HG03139 (cell line): Measurements from ENCODE around the gene PEX26.
"Not testable (repeated sequence)": the region's sequence is repeated elsewhere in the genome, so short reads cannot be mapped to it uniquely, and the experiment has no call there.

ENCODE experiments used
- ATAC-seq: cut with Tn5 transposase; IDR thresholded peaks from one replicate; pipeline ENCODE4 v1.9.1; 2021; ENCODE audit not compliant: unreplicated experiment

Gene PEX26

DNA sequence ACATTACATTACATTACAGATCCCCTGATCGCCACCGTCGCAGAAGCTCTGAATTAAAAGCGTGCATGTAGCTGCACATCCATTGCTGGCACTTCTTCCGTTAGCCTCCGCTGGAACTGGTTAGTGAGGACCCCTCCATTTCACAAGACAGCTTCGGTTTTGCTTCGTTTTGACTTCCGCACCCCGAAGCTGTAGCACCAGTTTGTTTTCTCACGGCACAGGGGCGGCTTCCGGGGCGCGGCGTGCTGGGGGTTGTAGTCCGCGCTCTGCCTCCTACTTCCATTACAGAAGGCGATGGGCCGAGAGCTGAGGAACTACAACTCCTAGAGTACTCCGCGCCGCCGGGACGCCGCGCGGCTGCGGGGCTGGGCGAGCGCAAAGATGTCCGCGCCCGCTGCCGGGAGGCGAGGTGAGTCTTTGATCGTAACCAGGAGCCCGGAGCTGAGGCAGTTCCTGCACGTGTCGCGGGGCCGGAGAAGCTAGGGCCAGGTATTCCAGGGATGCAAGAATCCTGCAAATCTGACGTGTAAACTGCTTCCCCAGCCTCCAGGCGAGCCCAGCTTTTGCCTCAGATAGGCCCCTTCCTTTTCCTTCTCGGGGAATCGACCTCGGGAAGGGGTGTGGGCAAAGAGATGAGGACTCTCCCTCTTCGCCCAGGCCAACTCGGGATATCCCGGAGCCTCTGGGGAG lies at the start of gene PEX26:
TSS of gene PEX26 (plus strand) at position 352 of the 690 bp plus-strand sequence. CDS start 387 bp downstream, outside the sequence.
- peak; percentile 88 for ATAC-seq

- no peak for ATAC-seq
These were observed 48.8 kb upstream of the PEX26 start for GRCh38 chr22:18028817-18029527.

GRCh38 chr22:18029686-18030267 lies 48.0 kb upstream of the PEX26 start:
- no peak for ATAC-seq

DNA sequence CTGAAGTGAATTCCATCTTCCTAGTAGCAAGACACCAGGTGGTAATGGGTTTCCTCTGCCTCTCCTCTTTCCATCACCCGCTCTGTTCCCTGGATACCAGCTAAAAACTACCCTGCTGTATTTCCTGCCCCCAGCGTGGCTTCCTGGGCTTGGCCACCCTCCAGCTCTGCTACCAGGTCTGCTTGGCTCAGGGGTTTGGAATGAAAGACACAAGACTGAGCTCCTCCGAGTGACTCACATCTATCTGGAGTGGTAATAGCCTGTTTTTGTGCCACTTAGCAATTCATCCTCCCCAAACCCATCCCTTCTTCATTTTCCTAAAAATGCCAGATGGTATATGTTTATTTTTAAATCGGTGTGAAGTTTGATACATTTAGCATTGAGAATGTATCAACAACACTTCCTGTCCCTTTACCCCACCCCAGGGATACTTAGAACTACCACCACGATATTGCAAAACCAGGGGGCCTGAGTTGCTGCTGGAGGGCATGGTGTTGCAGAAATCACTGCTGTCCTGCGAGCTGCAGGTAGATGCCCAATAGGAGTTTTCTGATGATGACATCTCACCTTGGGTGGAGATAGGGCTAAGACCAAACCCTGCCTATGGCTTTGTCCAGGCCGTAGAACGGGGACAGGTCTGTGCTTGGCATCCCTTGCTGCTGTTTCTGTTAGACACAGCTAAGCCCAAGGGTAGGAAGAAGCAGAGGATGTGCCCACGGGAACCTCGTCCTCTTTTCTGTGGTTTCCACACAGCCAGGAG lies 45.9 kb upstream of the PEX26 start:
- no peak for ATAC-seq

GRCh38 chr22:18032455-18033101 lies 45.2 kb upstream of the PEX26 start:
- no peak for ATAC-seq

GRCh38 chr22:18033204-18033998 lies 44.4 kb upstream of the PEX26 start:
- ATAC-seq: no peak

DNA sequence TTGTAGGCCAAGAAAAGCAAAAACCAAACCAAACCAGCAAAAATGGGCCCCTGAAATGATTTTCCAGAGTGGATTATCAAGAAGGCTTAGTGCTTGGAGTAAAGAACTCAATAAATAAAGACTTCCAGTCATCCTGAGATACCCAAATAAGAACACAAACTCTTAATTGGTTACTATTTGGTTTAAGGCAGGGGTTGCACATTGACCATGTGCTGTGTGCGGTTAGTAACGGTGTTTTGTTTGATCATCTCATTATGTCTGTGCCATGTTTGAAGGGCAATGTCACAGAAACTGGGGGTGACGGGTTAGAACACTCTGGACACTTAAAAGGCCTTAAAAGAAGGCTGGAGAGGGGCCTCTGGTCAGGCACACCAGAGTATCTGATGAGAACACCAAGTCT lies 43.7 kb upstream of the PEX26 start:
- ATAC-seq: no peak

GRCh38 chr22:18035751-18036150 lies 42.0 kb upstream of the PEX26 start:
- ATAC-seq: no peak

DNA sequence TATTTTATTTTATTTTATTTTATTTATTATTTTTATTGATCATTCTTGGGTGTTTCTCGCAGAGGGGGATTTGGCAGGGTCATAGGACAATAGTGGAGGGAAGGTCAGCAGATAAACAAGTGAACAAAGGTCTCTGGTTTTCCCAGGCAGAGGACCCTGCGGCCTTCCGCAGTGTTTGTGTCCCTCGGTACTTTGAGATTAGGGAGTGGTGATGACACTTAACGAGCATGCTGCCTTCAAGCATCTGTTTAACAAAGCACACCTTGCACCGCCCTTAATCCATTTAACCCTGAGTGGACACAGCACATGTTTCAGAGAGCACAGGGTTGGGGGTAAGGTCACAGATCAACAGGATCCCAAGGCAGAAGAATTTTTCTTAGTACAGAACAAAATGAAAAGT lies 36.9 kb upstream of the PEX26 start:
- ATAC-seq: not testable (repeated sequence)

GRCh38 chr22:18042685-18043084 lies 35.1 kb upstream of the PEX26 start:
- no peak for ATAC-seq

GRCh38 chr22:18044548-18045271 lies 33.1 kb upstream of the PEX26 start:
- no peak for ATAC-seq

DNA sequence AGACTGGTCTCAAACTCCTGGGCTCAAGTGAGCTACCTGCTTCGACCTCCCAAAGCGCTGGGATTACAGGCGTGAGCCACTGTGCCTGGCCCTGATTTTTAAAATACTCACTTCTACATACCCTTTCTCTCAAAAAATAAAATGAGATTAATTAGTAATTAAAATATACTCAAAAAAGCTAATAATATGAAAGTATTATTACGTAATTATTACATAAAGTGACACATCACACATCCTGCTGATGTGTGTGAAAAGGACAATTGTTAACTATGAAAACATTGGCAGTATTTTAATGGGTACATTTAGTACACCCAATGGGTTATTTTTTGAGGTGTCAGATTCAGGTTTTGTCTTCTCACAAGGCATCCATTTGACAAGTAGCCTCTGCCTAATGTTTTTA lies 32.0 kb upstream of the PEX26 start:
- ATAC-seq: no peak

DNA sequence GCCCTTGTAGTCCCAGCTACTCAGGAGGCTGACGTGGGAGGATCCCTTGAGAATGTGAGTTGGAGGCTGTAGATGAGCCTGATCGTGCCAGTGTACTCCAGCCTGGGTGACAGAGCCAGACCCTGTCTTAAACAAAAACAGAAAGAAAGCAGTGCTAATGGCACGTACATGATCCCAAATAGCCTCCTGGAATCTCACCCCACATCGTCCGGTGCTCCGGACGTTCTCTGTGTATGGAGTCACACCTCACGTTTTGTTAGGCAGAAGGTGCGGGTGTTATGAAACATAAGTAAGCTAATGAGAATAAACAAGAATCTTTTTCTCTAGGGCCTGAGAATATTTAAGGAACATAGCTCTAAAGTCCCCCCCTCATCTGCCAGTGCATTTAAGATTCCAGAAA lies 29.7 kb upstream of the PEX26 start:
- no peak for ATAC-seq

GRCh38 chr22:18048441-18048898 lies 29.3 kb upstream of the PEX26 start:
- ATAC-seq: no peak

DNA sequence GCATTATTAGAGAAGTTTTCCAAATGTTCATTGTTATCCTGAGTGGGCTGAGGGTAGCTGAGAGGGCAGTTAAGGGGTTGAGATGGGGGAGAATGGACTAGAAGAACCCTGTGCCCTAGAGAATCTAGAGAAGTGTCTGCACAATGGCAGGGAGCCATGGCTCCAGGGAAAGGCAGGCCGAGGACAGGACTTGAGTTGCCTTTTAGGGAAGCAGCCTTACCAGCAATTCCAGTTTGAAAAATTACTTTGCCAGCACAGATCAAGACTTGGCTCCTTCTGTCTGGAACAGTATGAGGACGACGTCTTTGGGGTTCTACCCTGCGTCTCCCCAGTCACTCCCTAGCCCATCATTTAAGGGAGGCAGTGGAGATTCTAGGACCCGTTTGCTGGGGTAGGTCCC lies 27.7 kb upstream of the PEX26 start:
- no peak for ATAC-seq

DNA sequence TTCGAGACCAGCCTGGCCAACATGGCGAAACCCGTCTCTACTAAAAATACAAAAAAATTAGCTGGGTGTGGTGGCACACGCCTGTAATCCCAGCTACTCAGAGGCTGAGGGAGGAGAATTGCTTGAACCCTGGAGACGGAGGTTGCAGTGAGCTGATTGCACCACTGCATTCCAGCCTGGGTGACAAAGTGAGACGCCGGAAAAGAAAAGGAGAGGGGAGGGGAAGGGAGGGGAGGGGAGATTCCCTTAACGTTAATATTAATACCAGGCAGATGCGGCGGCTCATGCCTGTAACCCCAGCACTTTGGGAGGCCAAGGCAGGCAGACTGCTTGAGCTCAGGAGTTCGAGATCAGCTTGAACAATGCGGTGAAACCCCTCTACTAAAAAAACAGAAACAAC lies 26.7 kb upstream of the PEX26 start:
- ATAC-seq: not testable (repeated sequence)

GRCh38 chr22:18053216-18053946 lies 24.4 kb upstream of the PEX26 start:
- not testable (repeated sequence) for ATAC-seq

DNA sequence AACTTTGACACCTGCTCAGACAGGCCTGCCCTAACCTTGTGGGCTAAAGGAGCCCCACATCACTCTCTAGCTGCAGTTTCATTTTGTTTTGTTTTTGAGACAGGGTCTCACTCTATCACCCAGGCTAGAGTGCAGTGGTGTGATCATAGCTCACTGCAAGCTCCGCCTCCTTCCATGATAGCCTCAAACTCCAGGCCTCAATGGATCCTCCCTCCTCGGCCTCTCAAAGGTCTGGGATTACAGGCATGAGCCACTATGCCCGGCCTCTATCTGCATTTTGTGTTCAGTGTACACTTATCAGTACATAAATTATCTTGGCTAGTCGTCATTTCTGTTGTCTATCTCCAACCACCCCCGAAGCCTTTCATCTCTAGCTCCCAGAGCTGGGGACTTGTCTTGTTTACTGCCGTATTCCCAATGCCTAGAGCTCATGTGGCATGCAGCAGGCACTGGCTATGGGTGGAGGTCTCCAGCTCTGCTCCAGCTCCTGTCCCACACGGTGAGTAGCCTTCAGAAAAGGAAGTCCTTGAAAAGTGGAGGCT lies 22.1 kb upstream of the PEX26 start:
- ATAC-seq: no peak
